ENCODE results near the gene DNAJC18.

DNA sequence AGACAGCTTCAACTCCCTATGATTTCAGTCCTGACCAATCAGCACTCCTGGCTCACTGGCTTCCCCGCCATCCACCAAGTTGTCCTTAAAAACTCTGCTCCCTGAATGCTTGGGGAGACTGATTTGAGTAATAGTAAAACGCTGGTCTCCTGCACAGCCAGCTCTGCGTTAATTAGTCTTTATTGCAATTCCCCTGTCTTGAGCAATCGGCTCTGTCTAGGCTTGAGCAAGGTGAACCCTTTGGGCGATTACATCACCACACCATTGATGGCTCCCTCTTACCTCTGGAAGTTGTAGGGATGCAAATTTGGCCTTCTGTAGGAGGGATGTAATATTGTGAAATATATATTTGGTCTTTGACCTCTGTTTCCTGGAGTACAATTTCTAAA is 53.3 kb downstream of the DNAJC18 start:
- no peak for TF ChIP-seq GATA2 (IDR thresholded peaks at IDR 0.05; ENCODE audit: low read depth, low read length)
- no peak for TF ChIP-seq GATA3 (IDR thresholded peaks at IDR 0.05; ENCODE audit: low read depth, low read length)
